K562 (cell line): Measurements from ENCODE around the gene TREM1. TPM values are rescaled to one million over a fixed set of nuclear protein-coding genes. Genes with fewer than 3 reads are reported as not detected.

Experiments used
- CBFA2T3 ChIP-seq: fragments of 450-650 bp; IDR thresholded peaks from 2 replicates; pipeline ENCODE4 v1.6.1; 2017
- CTBP1 ChIP-seq: fragments of 450-650 bp; IDR thresholded peaks from 2 replicates; pipeline ENCODE4 v1.6.1; 2016; ENCODE audit warnings: borderline replicate concordance
- FOXK1 ChIP-seq: sonication (generic); formaldehyde crosslinking; IDR thresholded peaks from 2 replicates; pipeline ENCODE4 v1.8.0; 2022; ENCODE audit warnings: missing genetic modification reagents, mild to moderate bottlenecking, borderline replicate concordance
- HDAC1 ChIP-seq, 2 experiments: fragments of 450-650 bp; IDR thresholded peaks; 2 replicates each; pipeline ENCODE4 v1.6.1; 2016 to 2017; ENCODE audit warnings: inconsistent platforms in 1 of 2, mild to moderate bottlenecking in 1 of 2, moderate library complexity in 1 of 2
- ID3 ChIP-seq, 2 experiments: fragments of 250-450 bp in 1 of 2; fragments of 450-650 bp in 1 of 2; sonication (Bioruptor Pico) in 1 of 2; IDR thresholded peaks; 2 replicates each; pipeline versions ENCODE4 v1.6.1 to v1.8.0; 2016 to 2021; ENCODE audit warnings: mild to moderate bottlenecking in 2 of 2, moderate library complexity in 2 of 2, missing compliant biosample characterization in 1 of 2, missing genetic modification characterization in 1 of 2
- KAT2B ChIP-seq: IDR thresholded peaks from one replicate; pipeline ENCODE4 v1.6.1; 2012; ENCODE audit warnings: low read depth, mild to moderate bottlenecking, control low read depth, inconsistent platforms, low read length, moderate library complexity
- LEF1 ChIP-seq: fragments of 450-650 bp; IDR thresholded peaks from 2 replicates; pipeline ENCODE4 v1.6.1; 2016; ENCODE audit warnings: mild to moderate bottlenecking
- POLR2G ChIP-seq: fragments of 200-400 bp; formaldehyde crosslinking; IDR thresholded peaks from 2 replicates; pipeline ENCODE4 v1.6.1; 2017; ENCODE audit warnings: low read depth, mild to moderate bottlenecking, antibody characterized with exemption, low read length, moderate library complexity
- POLR3G ChIP-seq: IDR thresholded peaks from 2 replicates; pipeline ENCODE4 v1.6.1; 2011; ENCODE audit not compliant: insufficient read length, insufficient replicate concordance; ENCODE audit errors: extremely low read depth
- SAFB2 ChIP-seq: fragments of 200-400 bp; formaldehyde crosslinking; IDR thresholded peaks from 2 replicates; pipeline ENCODE4 v1.6.1; 2018; ENCODE audit warnings: borderline replicate concordance, low read length, low read depth, moderate library complexity; ENCODE audit not compliant: severe bottlenecking
- SIN3A ChIP-seq, 2 experiments: fragments of 150-350 bp in 1 of 2; IDR thresholded peaks; 2 replicates each; pipeline ENCODE4 v1.6.1; 2011 to 2016; ENCODE audit warnings: borderline replicate concordance in 2 of 2, low read depth in 2 of 2, low read length in 2 of 2, mild to moderate bottlenecking in 2 of 2, moderate library complexity in 2 of 2; ENCODE audit not compliant: control insufficient read depth in 1 of 2
- SMARCB1 ChIP-seq: IDR thresholded peaks from 2 replicates; pipeline ENCODE4 v1.6.1; 2011; ENCODE audit warnings: improper control_type of control experiment, low read depth; ENCODE audit not compliant: insufficient read length
- SUPT5H ChIP-seq: fragments of 450-650 bp; IDR thresholded peaks from 2 replicates; pipeline ENCODE4 v1.6.1; 2016
- TCF7 ChIP-seq: sonication (generic); IDR thresholded peaks from 2 replicates; pipeline ENCODE4 v1.6.1; 2016; ENCODE audit warnings: antibody characterized with exemption, borderline replicate concordance
- TEAD4 ChIP-seq, 2 experiments: sonication (generic) in 1 of 2; formaldehyde crosslinking in 1 of 2; IDR thresholded peaks; 2 replicates each; pipeline versions ENCODE4 v1.6.1 to v1.8.0; 2012 to 2022; ENCODE audit warnings: borderline replicate concordance in 1 of 2, inconsistent platforms in 1 of 2, low read length in 1 of 2, mild to moderate bottlenecking in 1 of 2, missing genetic modification reagents in 1 of 2
- TRIM24 ChIP-seq, 2 experiments: fragments of 450-650 bp; IDR thresholded peaks; 2 replicates each; pipeline ENCODE4 v1.6.1; 2016
- ZNF121 ChIP-seq: sonication (generic); formaldehyde crosslinking; conservative IDR thresholded peaks from 2 replicates; pipeline ENCODE4 v1.8.0; 2022; ENCODE audit warnings: missing genetic modification reagents
- ZNF140 ChIP-seq: fragments of 250-450 bp; sonication (Bioruptor Pico); IDR thresholded peaks from 2 replicates; pipeline ENCODE4 v1.8.0; 2021; ENCODE audit warnings: moderate library complexity, mild to moderate bottlenecking, inconsistent platforms
- ZNF507 ChIP-seq: conservative IDR thresholded peaks from 2 replicates; pipeline ENCODE4 v1.6.1; 2017; ENCODE audit warnings: missing genetic modification characterization, missing compliant biosample characterization
- ZNF592 ChIP-seq: fragments of 450-650 bp; IDR thresholded peaks from 2 replicates; pipeline ENCODE4 v1.6.1; 2017; ENCODE audit warnings: antibody characterized with exemption, mild to moderate bottlenecking
- ZNF644 ChIP-seq: fragments of 200-800 bp; sonication (Bioruptor generic); IDR thresholded peaks from 2 replicates; pipeline ENCODE4 v1.6.1; 2016; ENCODE audit warnings: low read depth, missing genetic modification characterization, missing compliant biosample characterization
- ZNF696 ChIP-seq: fragments of 250-450 bp; sonication (Bioruptor Pico); conservative IDR thresholded peaks from 2 replicates; pipeline ENCODE4 v1.4.0; 2020; ENCODE audit warnings: mild to moderate bottlenecking, moderate library complexity
- ZNF778 ChIP-seq: fragments of 450-650 bp; formaldehyde crosslinking; IDR thresholded peaks from 2 replicates; pipeline ENCODE4 v1.4.0; 2020; ENCODE audit warnings: mild to moderate bottlenecking, moderate library complexity
- polyA plus RNA-seq, 8 experiments: library from polyadenylated mRNA; depleted of rRNA in 4 of 8; stranded (reverse) in 5 of 8; unstranded in 3 of 8; fragments of >200 nt; fragmentation: Nextera tagmentation in 2 of 8; fragmentation: Illumina TruSeq in 1 of 8; extraction: Ambion mirVana in 2 of 8; extraction: Trizol in 1 of 8; gene quantifications; 2 replicates each; pipeline versions ENCODE4 v1.2.1 to v1.2.3, GENCODE V29; 2011 to 2014; ENCODE audit warnings: inconsistent platforms in 1 of 8, missing spikeins in 1 of 8
- total RNA-seq, 7 experiments: library from RNA; depleted of rRNA in 6 of 7; stranded (reverse); fragments of >200 nt in 6 of 7; fragmentation: Illumina TruSeq in 2 of 7; extraction: Trizol in 2 of 7; gene quantifications; 2 replicates each; pipeline versions ENCODE4 v1.2.1 to v1.2.3, GENCODE V29; 2011 to 2021; ENCODE audit warnings: low replicate concordance in 1 of 7

The TREM1 gene
- total and polyA plus RNA-seq, 9 of the 15 experiments (the other 6 are each of a cell fraction or from before 2014, with no cell fraction given), result not detected

- TF ChIP-seq POLR2G (peak; percentile 78), ZNF507 (tag) (no peak), TEAD4 (IDR thresholded peaks at IDR 0.05; ENCODE audit: low read length) (no peak; the same call in 1 of the 2 replicates), TEAD4 (CRISPR knock-in tag; IDR thresholded peaks at IDR 0.05; ENCODE audit: borderline replicate concordance) (no peak), ZNF592 (no peak), LEF1 (peak; percentile 22; the same call in 1 of the 2 replicates), ID3 (CRISPR knock-in tag; IDR thresholded peaks at IDR 0.05) (no peak), ID3 (tag; IDR thresholded peaks at IDR 0.05) (no peak), ZNF778 (CRISPR knock-in tag) (no peak), ZNF696 (no peak), FOXK1 (CRISPR knock-in tag) (no peak), KAT2B (no peak), ZNF644 (tag) (no peak), POLR3G (no peak), SUPT5H (no peak), SIN3A (IDR thresholded peaks at IDR 0.05; ENCODE audit: borderline replicate concordance in 2 of 2, control insufficient read depth in 1 of 2, low read depth in 2 of 2, low read length in 2 of 2) (no peak), HDAC1 (IDR thresholded peaks at IDR 0.05) (0 out of 4 replicates have a peak, but pooled peaks of 1 of the 2 experiments have one; percentile 13), TCF7 (no peak), CTBP1 (peak; percentile 93), TRIM24 (IDR thresholded peaks at IDR 0.05) (peak in 1 of 2 experiments; percentile 20; a peak in 1 of 4 replicates), CBFA2T3 (no peak; the same call in 1 of the 2 replicates), ZNF140 (no peak), SMARCB1 (no peak), ZNF121 (no peak), SAFB2 (no peak)
Measured at GRCh38 chr6:41318654-41319565, 32.4 kb upstream of the TREM1 start (continued).
